ENCODE data around the gene A2M. TPM values are rescaled to one million over a fixed set of nuclear protein-coding genes. Genes with fewer than 3 reads are reported as not detected.

A2M gene
- total RNA-seq, 1 donor from 2014 or later: not detected

DNA sequence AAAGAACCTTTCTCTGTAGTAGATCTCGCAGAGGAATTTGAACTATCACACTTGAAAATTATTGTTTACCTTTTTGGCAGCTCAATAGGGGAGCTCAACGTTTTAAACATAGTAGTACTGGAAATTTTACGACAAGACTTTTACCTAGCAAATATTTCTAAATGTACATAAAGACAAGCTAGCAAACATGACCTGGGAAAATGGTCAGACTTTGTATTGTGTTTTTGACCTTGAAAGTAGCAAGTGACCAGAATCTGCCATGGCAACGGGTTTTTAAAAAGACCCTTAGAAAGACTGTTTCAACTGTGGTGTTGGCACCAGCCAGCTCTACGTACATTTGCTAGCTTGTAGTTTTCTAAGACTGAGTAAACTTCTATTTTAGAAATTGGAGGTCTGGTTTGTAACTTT, 20.2 kb upstream of the A2M start:
- Mint-ChIP-seq H3K4me3 (no peak overlapping the region), H3K36me3 (ENCODE audit: low read depth) (no peaks in the 10 kb centered on the region), H3K27ac (no peak overlapping the region), H3K4me1 (no peaks in the 10 kb centered on the region), H3K9me3 (peaks cover 2% of the 10 kb centered on the region), H3K27me3 (peaks cover 4% of the 10 kb centered on the region)
- TF ChIP-seq, protein P1, sequence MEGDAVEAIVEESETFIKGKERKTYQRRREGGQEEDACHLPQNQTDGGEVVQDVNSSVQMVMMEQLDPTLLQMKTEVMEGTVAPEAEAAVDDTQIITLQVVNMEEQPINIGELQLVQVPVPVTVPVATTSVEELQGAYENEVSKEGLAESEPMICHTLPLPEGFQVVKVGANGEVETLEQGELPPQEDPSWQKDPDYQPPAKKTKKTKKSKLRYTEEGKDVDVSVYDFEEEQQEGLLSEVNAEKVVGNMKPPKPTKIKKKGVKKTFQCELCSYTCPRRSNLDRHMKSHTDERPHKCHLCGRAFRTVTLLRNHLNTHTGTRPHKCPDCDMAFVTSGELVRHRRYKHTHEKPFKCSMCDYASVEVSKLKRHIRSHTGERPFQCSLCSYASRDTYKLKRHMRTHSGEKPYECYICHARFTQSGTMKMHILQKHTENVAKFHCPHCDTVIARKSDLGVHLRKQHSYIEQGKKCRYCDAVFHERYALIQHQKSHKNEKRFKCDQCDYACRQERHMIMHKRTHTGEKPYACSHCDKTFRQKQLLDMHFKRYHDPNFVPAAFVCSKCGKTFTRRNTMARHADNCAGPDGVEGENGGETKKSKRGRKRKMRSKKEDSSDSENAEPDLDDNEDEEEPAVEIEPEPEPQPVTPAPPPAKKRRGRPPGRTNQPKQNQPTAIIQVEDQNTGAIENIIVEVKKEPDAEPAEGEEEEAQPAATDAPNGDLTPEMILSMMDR (IDR thresholded peaks at IDR 0.05): no peak
- CTCF ChIA-PET: no interaction called here
- POLR2A ChIA-PET: no interaction called here
- ATAC-seq (ENCODE audit: low read depth) (no peak), DNase-seq (no peak)
- intact Hi-C loops (cut with micrococcal nuclease): no loop called here

DNA sequence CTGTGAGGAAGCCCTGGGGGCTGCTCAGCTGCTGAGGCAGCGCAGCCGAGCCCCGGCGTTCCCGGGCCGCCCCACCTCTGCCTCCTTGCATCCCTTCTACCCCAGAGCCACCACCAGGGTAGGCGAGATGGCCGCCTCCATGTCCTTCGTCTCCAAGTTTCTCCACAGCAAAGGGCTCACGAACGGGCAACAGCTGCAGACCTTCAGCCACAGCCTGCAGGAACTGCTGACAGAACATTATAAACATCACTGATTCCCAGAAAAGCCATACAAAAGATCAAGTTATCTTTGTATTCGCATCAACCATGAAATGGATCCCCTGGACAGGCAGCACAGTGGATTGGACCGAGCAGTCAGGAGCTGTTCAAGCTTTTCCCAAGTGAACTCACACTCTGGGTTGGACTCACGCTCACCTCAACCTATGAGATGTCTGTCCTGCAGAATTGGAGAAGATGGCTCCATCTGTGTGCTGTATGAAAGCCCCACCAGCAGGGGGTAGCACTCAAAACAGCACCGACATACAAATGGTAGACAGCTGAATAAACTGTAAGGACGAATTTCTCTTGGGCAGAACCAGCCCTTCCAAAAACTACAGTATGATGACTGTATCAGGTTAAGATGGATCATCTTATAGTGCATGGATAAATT, 19.4 kb upstream of the A2M start:
- Mint-ChIP-seq H3K27ac (no peak overlapping the region), H3K4me3 (no peak overlapping the region), H3K4me1 (no peaks in the 10 kb centered on the region), H3K36me3 (ENCODE audit: low read depth) (no peaks in the 10 kb centered on the region), H3K27me3 (peaks cover 4% of the 10 kb centered on the region), H3K9me3 (peaks cover 5% of the 10 kb centered on the region)
- no peak for DNase-seq
- intact Hi-C loops (cut with micrococcal nuclease): no loop called here
- no peak for ATAC-seq (ENCODE audit: low read depth)
- POLR2A ChIA-PET: no interaction called here
- TF ChIP-seq, protein P1 (IDR thresholded peaks at IDR 0.05): no peak
- CTCF ChIA-PET: no interaction called here

DNA sequence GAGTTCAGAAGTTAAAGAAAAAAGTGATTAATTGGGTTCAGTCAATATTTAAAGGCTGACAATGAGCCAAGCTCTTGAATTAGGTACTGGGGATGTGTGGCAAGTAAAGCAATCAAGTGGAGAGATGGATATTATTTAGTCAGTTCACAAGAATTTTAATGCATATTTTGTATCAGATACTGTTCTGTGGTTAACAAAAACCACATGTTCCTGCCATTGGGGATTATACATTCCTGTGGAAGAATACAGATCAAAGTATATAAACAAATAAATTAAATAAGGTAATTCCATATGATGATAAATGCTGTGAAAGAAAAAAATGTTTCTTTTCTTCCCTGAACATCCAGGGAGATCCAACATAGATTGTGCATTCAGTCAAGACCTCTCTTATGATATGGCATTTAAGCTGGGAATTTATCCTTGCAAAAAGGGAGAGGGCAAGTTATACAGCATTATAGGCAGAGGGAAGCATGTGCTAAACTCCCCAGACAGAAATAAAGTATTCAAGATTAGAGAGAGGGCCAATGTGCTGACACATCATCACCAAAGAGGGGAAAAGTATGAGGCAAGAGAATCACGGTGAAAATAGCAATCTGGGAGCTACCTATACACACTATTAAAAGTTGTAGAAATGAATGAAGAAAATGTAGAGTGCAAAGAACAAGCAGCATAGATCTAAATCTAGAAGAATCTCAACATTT, 17.6 kb upstream of the A2M start:
- CTCF ChIA-PET: no interaction called here
- Mint-ChIP-seq H3K36me3 (ENCODE audit: low read depth) (no peaks in the 10 kb centered on the region), H3K27ac (no peak overlapping the region), H3K9me3 (peaks cover 5% of the 10 kb centered on the region), H3K4me3 (no peak overlapping the region), H3K27me3 (peaks cover 4% of the 10 kb centered on the region), H3K4me1 (no peaks in the 10 kb centered on the region)
- intact Hi-C loops (cut with micrococcal nuclease): no loop called here
- TF ChIP-seq, protein P1 (IDR thresholded peaks at IDR 0.05): no peak
- no peak for DNase-seq
- no peak for ATAC-seq (ENCODE audit: low read depth)
- POLR2A ChIA-PET: no interaction called here

DNA sequence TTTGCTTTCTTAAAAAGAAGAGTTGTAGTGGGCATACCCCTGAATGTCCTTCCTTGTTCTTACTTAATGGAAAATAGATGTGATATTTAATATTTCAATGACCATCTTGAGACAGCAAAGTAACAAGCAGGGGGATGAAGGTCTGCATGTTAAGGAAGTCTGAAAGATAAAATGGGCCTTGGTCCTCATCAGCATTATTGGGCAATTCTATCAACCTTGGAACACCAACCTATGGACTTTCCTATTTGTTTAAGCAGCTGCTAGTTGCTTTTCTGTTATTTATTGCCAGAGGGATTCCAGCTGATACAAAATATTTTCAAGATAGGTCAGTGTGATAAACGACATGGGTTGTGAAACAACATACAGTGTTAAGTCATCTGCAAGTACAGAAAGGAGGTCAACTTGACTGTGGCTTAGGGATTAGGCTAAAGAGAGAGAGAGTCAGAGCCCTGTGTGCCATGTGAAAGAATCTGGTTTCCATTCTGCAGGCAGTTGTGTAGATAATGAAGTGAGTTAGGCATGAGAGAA, 16.4 kb upstream of the A2M start:
- peaks cover 5% of the 10 kb centered on the region for H3K9me3 Mint-ChIP-seq
- DNase-seq (no peak), ATAC-seq (ENCODE audit: low read depth) (no peak)
- no peak overlapping the region for H3K27ac Mint-ChIP-seq
- TF ChIP-seq, protein P1 (IDR thresholded peaks at IDR 0.05): no peak
- no peaks in the 10 kb centered on the region for H3K4me1 Mint-ChIP-seq
- CTCF ChIA-PET: no interaction called here
- intact Hi-C loops (cut with micrococcal nuclease): no loop called here
- no peak overlapping the region for H3K4me3 Mint-ChIP-seq
- peaks cover 4% of the 10 kb centered on the region for H3K27me3 Mint-ChIP-seq
- H3K36me3 Mint-ChIP-seq (ENCODE audit: low read depth): no peaks in the 10 kb centered on the region
- POLR2A ChIA-PET: no interaction called here

DNA sequence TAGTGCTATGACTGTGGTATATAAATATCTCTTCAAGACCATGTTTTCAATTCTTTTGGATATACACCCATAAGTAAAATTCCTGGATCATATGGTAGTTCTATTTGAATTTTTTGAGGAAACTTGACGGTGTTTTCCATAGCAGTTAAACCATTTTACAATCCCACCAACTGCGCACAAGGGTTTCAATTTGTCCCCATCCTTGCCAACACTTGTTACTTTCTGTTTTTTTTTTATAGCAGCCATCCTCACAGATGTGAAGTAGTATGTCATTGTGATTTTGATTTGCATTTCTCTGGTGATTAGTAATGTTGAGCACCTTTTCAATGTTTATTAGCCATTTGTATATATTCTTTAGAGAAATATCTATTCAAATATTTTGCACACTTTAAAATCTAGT, 14.5 kb upstream of the A2M start:
- H3K27me3 Mint-ChIP-seq: peaks cover 4% of the 10 kb centered on the region
- POLR2A ChIA-PET: no interaction called here
- intact Hi-C loops (cut with micrococcal nuclease): no loop called here
- no peak overlapping the region for H3K27ac Mint-ChIP-seq
- no peaks in the 10 kb centered on the region for H3K36me3 Mint-ChIP-seq (ENCODE audit: low read depth)
- CTCF ChIA-PET: no interaction called here
- peaks cover 5% of the 10 kb centered on the region for H3K9me3 Mint-ChIP-seq
- TF ChIP-seq, protein P1 (IDR thresholded peaks at IDR 0.05): no peak
- DNase-seq (no peak), ATAC-seq (ENCODE audit: low read depth) (no peak)
- no peak overlapping the region for H3K4me3 Mint-ChIP-seq
- H3K4me1 Mint-ChIP-seq: no peaks in the 10 kb centered on the region

Measured in activated B cell treated with CpG ODN at 0.5 μM for 24 hours (primary cell).